ENCODE results near the gene CLEC20A.

CLEC20A gene

GRCh38 chr1:178464566-178464965 lies 32.2 kb downstream of the CLEC20A start:
- Histone ChIP-seq H3K36me3 (ENCODE audit: insufficient read depth, low read length) (no peaks in the 10 kb centered on the region), H3K4me2 (ENCODE audit: low read depth, low read length, poor library complexity, severe bottlenecking) (no peak overlapping the region), H3K79me2 (ENCODE audit: insufficient read depth, low read length) (no peaks in the 10 kb centered on the region), H3K4me3 (ENCODE audit: low read length, poor library complexity, severe bottlenecking) (no peak overlapping the region), H2AFZ (ENCODE audit: low read length) (no peak overlapping the region), H3K9me2 (replicated peaks; ENCODE audit: low read depth, low read length) (no peaks in the 10 kb centered on the region), H3K9ac (ENCODE audit: low read depth, low read length, poor library complexity, severe bottlenecking) (no peak overlapping the region), H3K4me1 (ENCODE audit: insufficient read depth, low read length, poor library complexity, severe bottlenecking) (no peaks in the 10 kb centered on the region), H3K27me3 (ENCODE audit: insufficient read depth, low read length, poor library complexity, severe bottlenecking) (no peaks in the 10 kb centered on the region), H4K20me1 (ENCODE audit: insufficient read depth, low read length, poor library complexity, severe bottlenecking) (no peaks in the 10 kb centered on the region), H3F3A (ENCODE audit: low read depth) (no peaks in the 10 kb centered on the region), H3K9me3 (ENCODE audit: insufficient read depth, low read depth, low read length) (no peaks in the 10 kb centered on the region)
- TF ChIP-seq, protein P1, sequence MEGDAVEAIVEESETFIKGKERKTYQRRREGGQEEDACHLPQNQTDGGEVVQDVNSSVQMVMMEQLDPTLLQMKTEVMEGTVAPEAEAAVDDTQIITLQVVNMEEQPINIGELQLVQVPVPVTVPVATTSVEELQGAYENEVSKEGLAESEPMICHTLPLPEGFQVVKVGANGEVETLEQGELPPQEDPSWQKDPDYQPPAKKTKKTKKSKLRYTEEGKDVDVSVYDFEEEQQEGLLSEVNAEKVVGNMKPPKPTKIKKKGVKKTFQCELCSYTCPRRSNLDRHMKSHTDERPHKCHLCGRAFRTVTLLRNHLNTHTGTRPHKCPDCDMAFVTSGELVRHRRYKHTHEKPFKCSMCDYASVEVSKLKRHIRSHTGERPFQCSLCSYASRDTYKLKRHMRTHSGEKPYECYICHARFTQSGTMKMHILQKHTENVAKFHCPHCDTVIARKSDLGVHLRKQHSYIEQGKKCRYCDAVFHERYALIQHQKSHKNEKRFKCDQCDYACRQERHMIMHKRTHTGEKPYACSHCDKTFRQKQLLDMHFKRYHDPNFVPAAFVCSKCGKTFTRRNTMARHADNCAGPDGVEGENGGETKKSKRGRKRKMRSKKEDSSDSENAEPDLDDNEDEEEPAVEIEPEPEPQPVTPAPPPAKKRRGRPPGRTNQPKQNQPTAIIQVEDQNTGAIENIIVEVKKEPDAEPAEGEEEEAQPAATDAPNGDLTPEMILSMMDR (conservative IDR thresholded peaks at IDR 0.05; ENCODE audit: low read length) = no peak
- no peak for TF ChIP-seq EZH2phosphoT487 (IDR thresholded peaks at IDR 0.05; ENCODE audit: borderline replicate concordance)

- Histone ChIP-seq H3K4me2 (ENCODE audit: low read depth, low read length, poor library complexity, severe bottlenecking) (no peak overlapping the region), H3K4me3 (ENCODE audit: low read length, poor library complexity, severe bottlenecking) (no peak overlapping the region), H3K4me1 (ENCODE audit: insufficient read depth, low read length, poor library complexity, severe bottlenecking) (no peaks in the 10 kb centered on the region), H3K36me3 (ENCODE audit: insufficient read depth, low read length) (no peaks in the 10 kb centered on the region), H3K9me3 (ENCODE audit: insufficient read depth, low read depth, low read length) (no peaks in the 10 kb centered on the region), H3K27me3 (ENCODE audit: insufficient read depth, low read length, poor library complexity, severe bottlenecking) (no peaks in the 10 kb centered on the region), H4K20me1 (ENCODE audit: insufficient read depth, low read length, poor library complexity, severe bottlenecking) (no peaks in the 10 kb centered on the region), H3F3A (ENCODE audit: low read depth) (no peaks in the 10 kb centered on the region), H3K79me2 (ENCODE audit: insufficient read depth, low read length) (no peaks in the 10 kb centered on the region), H2AFZ (ENCODE audit: low read length) (no peak overlapping the region), H3K9me2 (replicated peaks; ENCODE audit: low read depth, low read length) (no peaks in the 10 kb centered on the region), H3K9ac (ENCODE audit: low read depth, low read length, poor library complexity, severe bottlenecking) (no peak overlapping the region)
- no peak for TF ChIP-seq EZH2phosphoT487 (IDR thresholded peaks at IDR 0.05; ENCODE audit: borderline replicate concordance)
- TF ChIP-seq, protein P1 (conservative IDR thresholded peaks at IDR 0.05; ENCODE audit: low read length) = no peak
These were observed 32.6 kb downstream of the CLEC20A start for GRCh38 chr1:178464141-178464540.

DNA sequence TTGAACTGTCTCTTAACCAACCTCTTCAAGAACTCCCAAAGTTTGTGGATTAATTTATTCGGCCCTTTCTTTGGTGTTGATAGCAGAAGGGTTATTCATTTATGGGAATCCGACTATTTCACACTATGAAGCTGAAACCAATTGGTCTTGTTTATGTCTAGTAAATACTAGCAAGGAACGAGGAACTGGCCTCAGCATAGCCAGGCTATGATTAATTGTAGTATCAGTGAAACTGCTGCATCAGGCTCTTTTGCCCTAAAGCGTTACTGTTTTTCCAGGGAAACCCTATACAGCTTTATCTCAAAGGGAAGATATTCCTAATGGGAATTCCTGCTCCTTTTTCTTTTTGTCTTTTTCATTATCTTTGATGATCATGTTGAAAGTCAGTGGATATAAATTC lies 35.1 kb downstream of the CLEC20A start:
- H4K20me1 ChIP-seq (ENCODE audit: insufficient read depth, low read length, poor library complexity, severe bottlenecking) = no peaks in the 10 kb centered on the region
- TF ChIP-seq, protein P1 (conservative IDR thresholded peaks at IDR 0.05; ENCODE audit: low read length) = no peak
- TF ChIP-seq EZH2phosphoT487 (IDR thresholded peaks at IDR 0.05; ENCODE audit: borderline replicate concordance) = no peak
- H3K79me2 ChIP-seq (ENCODE audit: insufficient read depth, low read length) = no peaks in the 10 kb centered on the region

More for the DNA sequence above, 35.1 kb downstream of the CLEC20A start:
- Histone ChIP-seq H3K4me2 (ENCODE audit: low read depth, low read length, poor library complexity, severe bottlenecking) (no peak overlapping the region), H3K9ac (ENCODE audit: low read depth, low read length, poor library complexity, severe bottlenecking) (no peak overlapping the region), H3K4me1 (ENCODE audit: insufficient read depth, low read length, poor library complexity, severe bottlenecking) (no peaks in the 10 kb centered on the region), H3K9me2 (replicated peaks; ENCODE audit: low read depth, low read length) (no peaks in the 10 kb centered on the region), H3K9me3 (ENCODE audit: insufficient read depth, low read depth, low read length) (no peaks in the 10 kb centered on the region), H3K36me3 (ENCODE audit: insufficient read depth, low read length) (no peaks in the 10 kb centered on the region), H2AFZ (ENCODE audit: low read length) (no peak overlapping the region), H3K4me3 (ENCODE audit: low read length, poor library complexity, severe bottlenecking) (no peak overlapping the region), H3F3A (ENCODE audit: low read depth) (no peaks in the 10 kb centered on the region), H3K27me3 (ENCODE audit: insufficient read depth, low read length, poor library complexity, severe bottlenecking) (no peaks in the 10 kb centered on the region)
